IPS-15b (cell line): Measurements from ENCODE around the gene DCHS1.
A peak's percentile ranks its signal among the peaks of the same experiment; 100 is the strongest.

Experiments
- H3K27me3 ChIP-seq: one replicate; pipeline ENCODE4 v1.6.1; 2013; ENCODE audit warnings: low read length; ENCODE audit not compliant: control insufficient read depth, insufficient read depth
- H3K36me3 ChIP-seq: one replicate; pipeline ENCODE4 v1.6.1; 2013; ENCODE audit warnings: low read length; ENCODE audit not compliant: control insufficient read depth, insufficient read depth
- H3K4me1 ChIP-seq: one replicate; pipeline ENCODE4 v1.6.1; 2013; ENCODE audit warnings: mild to moderate bottlenecking, low read length; ENCODE audit not compliant: control insufficient read depth, insufficient read depth
- H3K4me3 ChIP-seq: one replicate; pipeline ENCODE4 v1.5.1; 2013; ENCODE audit warnings: low read depth, low read length
- H3K9ac ChIP-seq: one replicate; pipeline ENCODE4 v1.6.1; 2013; ENCODE audit warnings: low read depth, mild to moderate bottlenecking, low read length
- H3K9me3 ChIP-seq: one replicate; pipeline ENCODE4 v1.6.1; 2013; ENCODE audit warnings: mild to moderate bottlenecking, low read length; ENCODE audit not compliant: control insufficient read depth, insufficient read depth

The DCHS1 gene

DNA sequence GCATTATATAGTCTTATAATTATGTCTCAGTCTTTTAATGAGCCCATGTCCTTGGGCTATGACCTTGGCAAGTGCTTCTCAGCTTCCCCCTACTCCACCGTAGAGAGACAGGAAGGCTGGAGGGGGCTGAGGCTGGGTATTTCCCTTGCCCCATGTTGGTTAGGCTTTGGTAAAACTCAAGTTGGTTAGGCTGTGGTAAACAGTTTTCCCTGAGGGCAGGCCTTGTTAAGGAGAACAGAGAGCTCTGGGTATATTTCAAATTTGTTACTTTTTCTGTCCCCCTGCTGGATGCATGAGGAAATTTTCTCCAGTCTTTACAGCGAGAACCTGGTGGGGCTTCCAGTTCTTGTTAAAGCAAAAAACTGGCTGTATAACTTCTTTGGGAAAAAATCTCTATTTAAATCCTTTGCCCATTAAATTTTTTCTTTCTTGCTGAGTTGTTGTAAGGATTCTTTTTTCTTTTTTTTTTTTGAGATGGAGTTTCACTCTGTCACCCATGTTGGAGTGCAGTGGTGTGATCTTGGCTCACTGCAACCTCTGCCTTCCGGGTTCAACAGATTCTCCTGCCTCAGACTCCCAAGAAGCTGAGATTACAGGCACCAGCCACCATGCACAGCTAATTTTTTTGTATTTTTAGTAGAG lies 12.2 kb upstream of the DCHS1 start:
- H3K36me3 ChIP-seq = no peaks in the 10 kb centered on the region
- H3K9me3 ChIP-seq = no peaks in the 10 kb centered on the region
- no peak overlapping the region for H3K9ac ChIP-seq
- H3K4me1 ChIP-seq = no peaks in the 10 kb centered on the region
- H3K27me3 ChIP-seq = peaks cover 3% of the 10 kb centered on the region
- H3K4me3 ChIP-seq = no peak overlapping the region

DNA sequence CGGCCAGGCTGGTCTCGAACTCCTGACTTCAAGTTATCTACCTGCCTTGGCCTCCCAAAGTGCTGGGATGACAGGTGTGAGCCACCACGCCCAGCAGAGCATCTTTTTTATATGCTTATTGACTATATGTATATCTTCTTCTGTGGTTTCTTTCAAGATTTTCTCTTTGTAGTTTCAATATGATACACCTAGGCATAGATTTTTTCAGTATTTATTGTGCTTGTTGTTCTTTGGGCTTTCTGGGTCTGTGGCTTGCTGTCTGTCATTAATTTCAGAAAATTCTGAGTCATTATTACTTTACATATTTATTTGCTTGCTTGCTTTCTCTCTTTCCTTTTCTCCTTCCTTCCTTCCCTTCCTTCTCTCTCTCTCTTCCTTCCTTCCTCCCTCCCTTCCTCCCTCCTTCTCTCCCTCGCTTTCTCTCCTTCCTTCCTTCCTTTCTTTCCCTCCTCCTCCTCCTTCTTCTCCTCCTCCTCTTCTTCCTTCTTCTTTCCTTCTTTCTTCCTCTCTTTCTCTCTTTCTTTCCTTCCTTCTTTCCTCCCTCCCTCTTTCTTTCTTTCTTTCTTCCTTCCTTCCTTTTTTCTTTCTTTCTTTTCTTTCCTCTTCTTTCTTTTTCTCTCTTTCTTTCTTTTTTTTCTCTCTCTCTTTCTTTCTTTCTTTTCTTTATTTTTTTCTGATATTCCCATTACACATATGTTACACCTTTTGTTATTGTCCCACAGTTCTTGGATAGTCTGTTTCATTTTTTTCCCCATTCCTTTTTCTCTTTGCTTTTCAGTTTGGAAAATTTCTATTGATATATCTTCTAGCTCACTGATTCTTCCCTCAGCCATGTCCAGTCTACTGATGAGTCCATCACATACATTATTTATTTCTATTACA lies 10.9 kb upstream of the DCHS1 start:
- H3K27me3 ChIP-seq = peaks cover 3% of the 10 kb centered on the region
- H3K9ac ChIP-seq = no peak overlapping the region
- no peaks in the 10 kb centered on the region for H3K4me1 ChIP-seq
- no peaks in the 10 kb centered on the region for H3K36me3 ChIP-seq
- H3K9me3 ChIP-seq = no peaks in the 10 kb centered on the region
- no peak overlapping the region for H3K4me3 ChIP-seq

DNA sequence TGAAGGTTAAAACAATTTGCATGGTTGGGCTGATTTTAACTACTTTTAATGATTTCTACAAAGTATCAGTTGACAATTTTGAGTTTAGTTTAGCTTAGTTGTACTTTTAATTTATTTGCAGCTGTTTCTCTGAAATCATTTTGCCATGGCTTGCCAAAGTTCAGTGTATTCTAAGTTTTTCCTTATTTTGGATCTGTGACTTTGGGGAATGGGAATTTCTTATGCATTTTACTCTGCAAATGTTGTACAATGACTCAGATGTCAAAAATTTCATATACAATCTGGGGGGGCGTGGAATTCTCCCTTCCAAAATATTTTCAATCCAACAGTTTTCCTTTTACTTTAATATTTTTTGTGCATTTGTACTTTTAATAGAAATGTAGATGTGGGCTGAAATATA lies 8.9 kb upstream of the DCHS1 start:
- Histone ChIP-seq H3K4me3 (no peak overlapping the region), H3K9ac (no peak overlapping the region), H3K27me3 (peaks cover 3% of the 10 kb centered on the region), H3K9me3 (no peaks in the 10 kb centered on the region), H3K36me3 (no peaks in the 10 kb centered on the region), H3K4me1 (no peaks in the 10 kb centered on the region)

DNA sequence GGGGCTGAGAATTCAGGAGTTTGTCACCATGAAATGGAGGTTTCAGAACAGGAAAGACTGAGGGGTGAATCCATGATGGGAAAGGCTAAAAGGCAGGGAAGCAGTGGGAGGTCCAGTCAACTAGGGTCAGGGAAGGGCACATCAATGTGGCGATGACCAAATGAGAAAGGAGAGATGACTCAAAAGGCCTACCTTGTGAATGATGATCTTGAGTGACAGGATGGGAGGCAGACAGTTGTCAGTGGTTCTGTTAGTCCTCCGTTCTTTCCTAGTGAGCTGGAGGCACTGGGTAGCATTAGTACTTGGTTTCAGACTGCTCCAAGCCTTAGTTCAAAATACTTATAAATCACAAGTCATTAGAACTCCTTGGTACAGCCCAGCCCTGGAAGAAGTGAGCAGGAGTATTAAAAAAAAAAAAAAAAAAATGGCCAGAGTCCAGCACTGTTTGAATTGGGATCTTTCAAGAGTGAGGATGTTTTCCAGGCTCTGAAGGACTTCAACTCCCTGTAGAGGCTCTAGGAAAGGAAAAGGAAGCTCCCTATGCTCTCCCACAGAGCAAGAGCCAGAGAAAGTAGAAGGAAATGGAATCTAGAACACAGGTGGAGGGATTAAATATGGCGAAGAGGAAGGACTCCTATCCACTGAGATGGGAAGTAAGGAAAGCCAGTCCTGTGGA lies 8.3 kb upstream of the DCHS1 start:
- peaks cover 3% of the 10 kb centered on the region for H3K27me3 ChIP-seq
- H3K9me3 ChIP-seq = no peaks in the 10 kb centered on the region
- no peaks in the 10 kb centered on the region for H3K4me1 ChIP-seq
- H3K4me3 ChIP-seq = no peak overlapping the region
- peak overlapping the region; percentile 24 for H3K9ac ChIP-seq
- no peaks in the 10 kb centered on the region for H3K36me3 ChIP-seq

DNA sequence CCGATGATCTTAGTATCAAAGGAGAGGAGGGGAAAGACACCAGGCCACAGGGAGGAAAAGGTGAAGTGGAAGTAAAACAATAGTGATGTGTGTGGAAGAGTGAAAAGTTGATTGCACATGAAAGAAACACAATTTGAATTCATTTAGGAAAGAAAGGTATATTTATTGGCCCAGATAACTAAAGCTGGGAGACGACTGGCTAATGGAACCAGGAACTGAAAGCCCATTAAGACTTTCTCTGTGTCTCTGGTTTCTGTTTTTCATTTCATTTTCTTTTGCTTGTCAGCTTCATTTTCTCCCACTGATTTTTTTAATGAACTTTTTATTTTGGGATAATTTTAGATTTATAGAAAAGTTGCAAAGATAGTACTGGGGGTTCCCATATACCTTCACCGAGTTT lies 5.1 kb upstream of the DCHS1 start:
- peaks cover 7% of the 10 kb centered on the region for H3K4me1 ChIP-seq
- no peak overlapping the region for H3K4me3 ChIP-seq
- no peaks in the 10 kb centered on the region for H3K36me3 ChIP-seq
- H3K27me3 ChIP-seq = peaks cover 29% of the 10 kb centered on the region
- H3K9ac ChIP-seq = no peak overlapping the region
- H3K9me3 ChIP-seq = no peaks in the 10 kb centered on the region

DNA sequence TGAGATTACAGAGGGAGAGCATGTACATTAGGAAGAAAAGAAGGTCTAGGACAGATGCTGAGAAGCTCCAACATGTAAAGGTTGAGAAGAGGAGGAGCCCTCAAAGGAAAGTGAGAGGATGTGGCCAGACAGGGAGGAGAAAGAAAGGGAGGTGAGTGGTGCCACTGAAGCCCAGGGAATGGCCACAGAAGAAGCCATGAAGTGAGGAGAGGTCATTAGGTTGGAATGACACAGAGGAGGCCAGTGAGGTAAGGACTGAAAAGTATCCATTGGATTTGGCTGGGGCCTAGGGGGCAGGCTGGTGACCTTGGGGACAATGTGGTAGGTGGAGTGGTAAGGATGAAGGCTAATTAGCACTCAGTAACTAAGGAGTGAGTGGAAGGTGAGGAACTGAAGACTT lies 3.0 kb upstream of the DCHS1 start:
- Histone ChIP-seq H3K9ac (no peak overlapping the region), H3K27me3 (peaks cover 41% of the 10 kb centered on the region), H3K36me3 (no peaks in the 10 kb centered on the region), H3K4me1 (peaks cover 15% of the 10 kb centered on the region), H3K9me3 (no peaks in the 10 kb centered on the region), H3K4me3 (no peak overlapping the region)

DNA sequence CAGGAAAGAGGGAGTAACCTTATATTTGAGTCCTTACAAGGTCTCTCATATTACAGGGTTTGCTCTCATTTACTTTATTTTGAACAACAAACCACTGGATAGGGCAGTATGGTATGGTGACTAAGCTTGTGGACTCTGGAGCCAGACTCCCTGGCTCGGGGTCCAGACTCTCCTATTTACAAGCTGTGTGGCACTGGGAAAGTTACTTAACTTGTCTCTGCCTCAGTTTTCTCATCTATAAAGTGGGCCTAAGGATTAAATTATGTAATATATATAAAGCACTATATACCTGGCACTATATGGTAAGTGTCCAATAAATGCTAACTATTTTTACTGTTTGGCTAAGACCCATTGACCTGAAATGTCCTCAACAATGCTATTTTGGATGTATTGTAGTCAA lies 1.7 kb upstream of the DCHS1 start:
- Histone ChIP-seq H3K4me3 (no peak overlapping the region), H3K36me3 (no peaks in the 10 kb centered on the region), H3K4me1 (peaks cover 15% of the 10 kb centered on the region), H3K27me3 (peaks cover 43% of the 10 kb centered on the region), H3K9ac (no peak overlapping the region), H3K9me3 (no peaks in the 10 kb centered on the region)

DNA sequence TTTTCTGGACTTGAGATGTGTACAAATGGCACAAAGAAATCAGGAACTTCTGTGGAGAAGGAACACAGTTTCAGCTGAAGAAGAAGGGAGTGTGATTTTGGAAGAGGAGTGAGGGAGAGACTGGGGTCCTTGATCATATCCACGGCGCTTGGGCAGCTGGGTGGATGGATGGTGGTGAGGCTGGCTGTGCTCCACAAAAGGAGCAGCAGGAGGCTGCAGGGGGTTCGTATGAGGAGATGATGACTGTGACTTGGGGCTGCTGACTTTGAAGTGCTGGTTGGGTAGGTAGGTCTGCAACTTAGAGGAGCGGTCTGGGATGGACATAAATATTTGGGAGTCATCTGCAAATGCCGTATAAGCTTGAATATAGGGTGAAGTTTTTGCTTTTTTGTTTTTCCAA lies 1.3 kb upstream of the DCHS1 start:
- no peaks in the 10 kb centered on the region for H3K36me3 ChIP-seq
- no peaks in the 10 kb centered on the region for H3K9me3 ChIP-seq
- H3K9ac ChIP-seq = peak overlapping the region; percentile 3
- H3K4me3 ChIP-seq = peak overlapping the region; percentile 88
- peaks cover 15% of the 10 kb centered on the region for H3K4me1 ChIP-seq
- peaks cover 43% of the 10 kb centered on the region for H3K27me3 ChIP-seq

DNA sequence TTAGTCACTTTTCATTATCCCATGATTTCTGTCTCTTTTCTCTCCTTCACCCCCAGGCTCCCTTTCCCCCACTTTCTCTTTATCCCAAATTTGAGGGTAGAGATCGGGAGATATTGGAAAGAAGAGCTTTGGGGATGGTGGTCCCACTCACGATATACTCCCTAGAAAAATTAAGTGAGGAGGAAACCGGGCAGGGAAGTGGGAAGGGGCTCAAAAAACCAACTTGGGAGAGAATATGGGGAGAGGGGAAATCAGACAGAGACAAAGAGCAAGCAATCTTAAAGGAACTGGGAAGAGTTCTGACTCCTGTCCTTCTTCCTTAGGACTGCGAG lies 941 bp upstream of the DCHS1 start:
- H3K9ac ChIP-seq = peak overlapping the region; percentile 3
- peaks cover 43% of the 10 kb centered on the region for H3K27me3 ChIP-seq
- H3K4me3 ChIP-seq = peak overlapping the region; percentile 88
- H3K4me1 ChIP-seq = peaks cover 15% of the 10 kb centered on the region
- H3K36me3 ChIP-seq = no peaks in the 10 kb centered on the region
- H3K9me3 ChIP-seq = no peaks in the 10 kb centered on the region

DNA sequence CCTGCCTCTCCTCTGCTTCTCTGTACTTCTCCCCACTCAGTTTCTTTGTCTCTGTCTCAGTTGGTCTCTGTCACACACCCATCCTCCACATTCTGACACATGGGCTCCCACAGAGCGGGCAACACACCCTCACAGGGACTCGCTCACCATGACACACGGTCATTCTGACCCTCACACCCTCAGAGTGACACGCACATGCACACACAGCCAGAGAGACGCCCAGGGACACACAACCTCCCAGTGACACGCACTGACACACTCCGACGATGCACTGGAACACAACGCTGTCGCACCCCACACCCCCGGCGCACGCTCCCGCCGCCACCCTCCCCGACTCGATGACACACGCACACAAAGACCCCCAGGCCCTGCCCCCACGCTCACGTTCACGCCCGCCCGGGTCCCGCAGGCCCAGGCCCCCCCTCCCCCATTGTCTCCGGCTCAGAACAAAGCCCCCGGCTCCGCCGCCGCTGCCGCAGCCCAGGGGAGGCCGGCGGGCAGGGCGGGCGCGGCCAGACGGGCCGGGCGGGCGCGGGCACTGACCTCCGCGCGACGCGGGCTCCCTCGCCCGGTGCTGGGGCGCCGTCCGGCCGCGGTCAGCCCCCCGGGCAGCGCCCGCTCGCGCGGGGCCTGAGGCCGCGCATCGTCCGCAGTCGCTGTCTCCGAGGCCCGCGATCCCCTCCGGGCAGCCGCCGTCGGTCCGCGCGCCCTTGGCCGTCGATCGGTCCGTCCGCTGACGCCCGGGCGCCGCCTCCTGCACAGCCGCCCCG lies 404 bp downstream of the DCHS1 start:
- no peaks in the 10 kb centered on the region for H3K36me3 ChIP-seq
- no peak overlapping the region for H3K9ac ChIP-seq
- H3K4me3 ChIP-seq = peak overlapping the region; percentile 60
- peaks cover 43% of the 10 kb centered on the region for H3K27me3 ChIP-seq
- H3K4me1 ChIP-seq = peaks cover 15% of the 10 kb centered on the region
- no peaks in the 10 kb centered on the region for H3K9me3 ChIP-seq

DNA sequence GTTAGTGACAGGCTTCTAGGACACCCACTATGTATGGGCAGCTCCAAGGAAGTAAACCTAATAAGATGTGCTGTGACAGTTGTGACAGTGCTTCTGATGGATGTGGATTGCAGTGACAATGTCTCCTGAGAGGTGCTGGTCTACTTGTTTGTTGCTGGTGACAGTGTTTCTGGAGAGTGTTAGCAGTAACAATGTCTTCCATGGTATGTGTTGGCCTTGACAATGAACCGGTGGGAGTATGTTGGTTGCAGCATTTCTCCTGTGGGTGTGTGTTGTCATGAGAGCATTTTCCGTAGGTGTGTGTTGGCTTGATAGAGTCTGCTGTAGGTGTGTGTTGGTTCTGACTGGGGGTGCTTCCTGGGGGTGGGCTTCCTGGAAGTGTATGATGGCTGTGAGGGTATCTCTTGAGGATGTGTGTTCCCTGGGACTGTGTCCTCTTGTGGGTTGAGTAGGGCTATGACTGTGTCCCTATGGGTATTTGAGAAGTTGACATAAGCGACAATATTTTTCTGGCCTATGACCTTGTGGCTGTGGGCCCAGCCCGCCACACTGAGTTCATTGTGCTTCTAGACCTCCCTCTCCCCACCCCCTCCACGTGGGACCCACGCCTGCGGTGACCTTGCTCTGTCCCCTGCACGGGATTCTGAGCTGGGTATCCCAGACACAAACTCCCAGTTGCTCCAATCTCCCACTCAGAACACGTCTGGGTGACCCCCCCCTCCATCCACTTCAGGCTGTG lies 1.2 kb downstream of the DCHS1 start:
- Histone ChIP-seq H3K9ac (no peak overlapping the region), H3K4me1 (peaks cover 15% of the 10 kb centered on the region), H3K9me3 (no peaks in the 10 kb centered on the region), H3K27me3 (peaks cover 43% of the 10 kb centered on the region), H3K36me3 (no peaks in the 10 kb centered on the region), H3K4me3 (peak overlapping the region; percentile 60)
